GM21515 (cell line): ENCODE results near the gene NEURL1.
A peak's percentile ranks its signal among the peaks of the same experiment; 100 is the strongest.
"Not testable (repeated sequence)": the region's sequence is repeated elsewhere in the genome, so short reads cannot be mapped to it uniquely, and the experiment has no call there.

Experiments
- ATAC-seq: cut with Tn5 transposase; IDR thresholded peaks from one replicate; pipeline ENCODE4 v1.9.1; 2021; ENCODE audit not compliant: unreplicated experiment

The NEURL1 gene

GRCh38 chr10:103463499-103463898, 30.0 kb upstream of the NEURL1 start:
- ATAC-seq = no peak

- ATAC-seq = no peak
Measured at GRCh38 chr10:103465411-103466179, 27.9 kb upstream of the NEURL1 start.

- ATAC-seq = no peak
Measured at GRCh38 chr10:103466734-103467133, 26.8 kb upstream of the NEURL1 start.

- no peak for ATAC-seq
Measured at GRCh38 chr10:103467406-103467805, 26.1 kb upstream of the NEURL1 start.

- ATAC-seq = no peak
Measured at GRCh38 chr10:103469201-103469600, 24.3 kb upstream of the NEURL1 start.

GRCh38 chr10:103470761-103471653, 22.5 kb upstream of the NEURL1 start:
- peak; percentile 66 for ATAC-seq

- peak; percentile 33 for ATAC-seq
Measured at GRCh38 chr10:103472005-103472404, 21.5 kb upstream of the NEURL1 start.

- no peak for ATAC-seq
Measured at GRCh38 chr10:103473261-103473671, 20.2 kb upstream of the NEURL1 start.

- no peak for ATAC-seq
Measured at GRCh38 chr10:103474077-103474476, 19.4 kb upstream of the NEURL1 start.

GRCh38 chr10:103475437-103475836, 18.1 kb upstream of the NEURL1 start:
- no peak for ATAC-seq

GRCh38 chr10:103476046-103476768, 17.3 kb upstream of the NEURL1 start:
- no peak for ATAC-seq

GRCh38 chr10:103478671-103479070, 14.8 kb upstream of the NEURL1 start:
- ATAC-seq = no peak

GRCh38 chr10:103479135-103479534, 14.4 kb upstream of the NEURL1 start, which contains the start of gene CALHM3:
Gene CALHM3 (minus strand): TSS chr10:103479240. CDS start chr10:103479032, 208 bp downstream.
- ATAC-seq = no peak

- no peak for ATAC-seq
Measured at GRCh38 chr10:103480521-103480920, 13.0 kb upstream of the NEURL1 start.

- peak; percentile 78 for ATAC-seq
Measured at GRCh38 chr10:103481974-103482531, 11.5 kb upstream of the NEURL1 start.

GRCh38 chr10:103486635-103487409, 6.7 kb upstream of the NEURL1 start:
- ATAC-seq = not testable (repeated sequence)

- ATAC-seq = no peak
Measured at GRCh38 chr10:103487410-103487708, 6.1 kb upstream of the NEURL1 start.

- ATAC-seq = no peak
Measured at GRCh38 chr10:103490986-103491314, 2.6 kb upstream of the NEURL1 start.

GRCh38 chr10:103491729-103492364, 1.7 kb upstream of the NEURL1 start:
- no peak for ATAC-seq

GRCh38 chr10:103492655-103493261, 747 bp upstream of the NEURL1 start:
- ATAC-seq = no peak
